GM12891 (cell line): ENCODE data around the gene ZSWIM6.
"Not testable (repeated sequence)": the region's sequence is repeated elsewhere in the genome, so short reads cannot be mapped to it uniquely, and the experiment has no call there.

ENCODE experiments used
- DNase-seq: peaks from one replicate; pipeline ENCODE4 v3.0.0; 2011; ENCODE audit warnings: low spot score; ENCODE audit not compliant: insufficient read length
- FAIRE-seq: peaks from 2 replicates; lab custom pipeline; 2011; peaks lifted over from hg19 to GRCh38; lab: Jason Lieb, UNC
- PAX5 ChIP-seq: IDR thresholded peaks from 2 replicates; pipeline ENCODE4 v1.6.1; 2011; ENCODE audit warnings: low read length, moderate library complexity, mild to moderate bottlenecking; ENCODE audit not compliant: insufficient read depth, severe bottlenecking
- POLR2A ChIP-seq: IDR thresholded peaks from 2 replicates; pipeline ENCODE4 v1.6.1; 2011; ENCODE audit warnings: low read depth, low read length, control low read depth
- POLR2AphosphoS5 ChIP-seq: IDR thresholded peaks from 2 replicates; pipeline ENCODE4 v1.6.1; 2011; ENCODE audit warnings: low read depth, low read length, control low read depth
- POU2F2 ChIP-seq: IDR thresholded peaks from 2 replicates; pipeline ENCODE4 v1.6.1; 2011; ENCODE audit warnings: low read depth, mild to moderate bottlenecking, control low read depth, low read length, moderate library complexity
- SPI1 ChIP-seq: IDR thresholded peaks from 2 replicates; pipeline ENCODE4 v1.6.1; 2011; ENCODE audit warnings: low read depth, low read length, control low read depth
- TAF1 ChIP-seq: IDR thresholded peaks from 2 replicates; pipeline ENCODE4 v1.6.1; 2011; ENCODE audit warnings: low read depth, low read length, control low read depth

Gene ZSWIM6

DNA sequence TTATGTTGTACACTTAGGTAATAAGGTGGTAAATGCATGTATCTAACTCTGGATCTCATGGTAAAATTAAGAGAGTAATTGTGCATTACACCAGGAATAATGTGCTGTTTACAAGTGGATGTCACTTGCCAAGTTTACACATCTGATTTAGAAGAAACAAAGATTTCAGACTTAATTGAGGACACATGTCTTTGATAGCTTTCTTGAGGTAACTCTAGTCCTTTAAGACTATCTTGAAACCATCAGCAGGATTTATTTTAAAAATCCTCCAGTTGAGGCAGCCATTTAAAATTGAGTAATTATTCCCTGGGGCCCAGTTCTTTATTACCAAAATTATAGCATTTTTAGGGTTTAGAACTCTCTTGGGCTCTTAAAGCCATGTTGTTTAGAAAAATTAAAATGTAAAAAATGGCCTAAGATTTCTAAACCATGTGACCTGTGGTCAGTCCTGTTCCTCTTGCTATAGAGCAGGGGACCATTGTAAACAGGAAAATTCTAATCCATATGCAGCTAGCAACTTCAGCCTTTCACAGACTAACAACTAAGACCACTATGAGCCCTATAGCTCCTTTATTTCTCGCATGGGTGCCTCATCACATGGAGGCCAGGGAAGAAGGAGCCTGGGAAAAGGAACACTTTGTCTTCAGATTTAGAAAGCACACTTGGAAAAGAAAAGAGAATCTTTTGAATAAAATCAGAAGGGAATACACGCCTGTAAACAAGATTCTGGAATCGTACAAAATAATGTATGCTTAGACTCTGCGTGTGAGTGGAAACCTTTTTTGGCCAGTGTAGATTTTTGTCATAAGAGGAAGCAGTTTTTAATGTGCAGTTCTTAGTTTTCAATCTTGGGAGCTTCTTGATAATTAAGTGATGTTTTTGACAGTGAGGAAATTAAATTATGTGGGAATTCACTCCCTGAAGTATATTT lies 71.2 kb downstream of the ZSWIM6 start:
- FAIRE-seq: no peak
- no peak for DNase-seq
- TF ChIP-seq PAX5 (no peak), POLR2AphosphoS5 (no peak), POLR2A (no peak), TAF1 (no peak), POU2F2 (no peak), SPI1 (no peak)

DNA sequence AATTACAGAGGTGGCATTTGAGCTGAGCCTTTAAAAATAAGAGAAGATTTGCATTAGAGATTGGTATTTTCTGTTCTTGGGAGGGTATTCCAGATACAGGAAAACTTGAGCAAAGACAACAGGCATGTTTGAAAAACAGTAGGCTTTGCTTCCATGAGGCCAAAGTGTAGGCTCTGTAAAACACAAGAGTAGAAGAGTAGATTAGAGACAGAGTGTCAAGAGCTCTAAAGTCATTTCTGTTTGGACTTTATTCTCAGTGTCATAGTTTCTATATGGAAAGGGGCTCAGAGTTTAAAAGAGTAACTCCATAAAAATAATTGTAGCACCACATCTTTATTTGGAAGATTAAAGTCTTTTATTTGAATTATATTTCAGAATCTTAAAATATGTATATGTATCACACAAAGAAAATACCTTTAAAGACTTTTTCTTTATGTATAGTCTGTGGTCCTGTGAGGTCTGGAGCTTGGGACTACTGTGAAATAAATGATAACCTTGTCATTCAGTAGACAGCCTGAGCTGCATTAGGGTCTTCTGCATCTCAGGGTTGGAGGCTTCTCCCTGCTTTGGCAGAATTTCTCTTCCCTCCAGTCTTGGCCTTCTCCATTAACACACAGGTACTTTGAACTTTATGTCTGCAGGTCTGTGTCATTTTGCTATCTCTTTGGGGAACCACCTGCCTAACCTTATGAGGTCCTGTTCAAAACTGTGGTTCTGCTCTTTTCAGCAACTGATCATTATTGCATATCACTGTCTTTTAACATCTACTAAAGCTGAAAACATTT lies 73.6 kb downstream of the ZSWIM6 start:
- FAIRE-seq: no peak
- TF ChIP-seq POU2F2 (no peak), PAX5 (no peak), POLR2AphosphoS5 (no peak), TAF1 (no peak), SPI1 (no peak), POLR2A (no peak)
- no peak for DNase-seq

DNA sequence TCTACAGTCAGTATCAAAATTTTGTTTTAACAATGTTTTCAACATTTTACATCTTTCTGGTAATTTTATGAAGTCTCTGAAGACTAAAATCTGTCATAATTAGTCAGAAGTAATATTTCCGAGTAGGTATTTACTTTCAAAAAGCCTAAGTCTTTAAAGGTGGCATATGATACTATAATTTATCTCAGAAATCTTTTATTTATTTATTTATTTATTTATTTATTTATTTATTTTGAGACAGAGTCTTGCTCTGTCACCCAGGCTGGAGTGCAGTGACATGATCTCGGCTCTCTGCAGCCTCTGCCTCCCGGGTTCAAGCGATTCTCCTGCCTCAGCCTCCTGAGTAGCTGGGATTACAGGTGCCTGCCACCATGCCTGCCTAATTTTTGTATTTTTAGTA lies 74.4 kb downstream of the ZSWIM6 start:
- not testable (repeated sequence) for DNase-seq, FAIRE-seq

GRCh38 chr5:61407706-61408270 lies 75.7 kb downstream of the ZSWIM6 start:
- no peak for TF ChIP-seq TAF1
- no peak for TF ChIP-seq POU2F2
- no peak for TF ChIP-seq PAX5
- TF ChIP-seq POLR2A: no peak
- no peak for TF ChIP-seq POLR2AphosphoS5
- no peak for TF ChIP-seq SPI1
- FAIRE-seq (no peak), DNase-seq (no peak)

DNA sequence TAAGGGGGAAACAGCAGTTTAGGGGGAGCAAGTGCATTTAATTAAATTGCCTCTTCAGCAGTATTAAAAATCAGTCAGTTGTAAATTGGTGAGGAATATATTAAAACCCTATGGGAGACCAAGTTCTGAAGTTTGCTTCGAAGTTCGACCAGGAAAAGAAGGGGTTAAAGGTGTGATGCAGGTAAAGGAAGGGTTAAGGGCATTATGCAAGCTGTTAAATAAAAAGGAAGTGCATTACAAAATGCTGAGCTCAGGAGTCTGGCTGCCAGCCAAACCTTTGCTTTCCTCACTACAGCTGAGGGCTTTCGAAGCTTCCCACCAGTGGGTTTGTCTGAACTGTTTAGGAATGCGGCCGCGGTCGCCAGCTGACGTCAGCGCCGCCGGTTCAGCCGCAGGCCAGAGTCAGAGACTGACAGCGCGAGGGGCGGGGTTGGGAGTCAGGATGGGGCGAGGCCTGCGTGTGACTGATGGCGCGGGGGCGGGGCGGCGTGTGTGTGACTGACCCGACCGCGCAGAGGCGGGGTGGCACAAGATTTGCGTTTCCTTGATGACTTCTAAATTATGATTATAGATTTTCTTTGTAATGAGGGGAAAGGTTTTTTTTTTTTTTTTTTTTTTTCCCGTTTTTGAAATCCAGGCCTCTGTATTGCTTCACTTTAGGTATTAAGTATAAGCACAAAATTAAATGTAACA lies 76.6 kb downstream of the ZSWIM6 start:
- peak; percentile 97 for FAIRE-seq
- TF ChIP-seq POU2F2: peak; percentile 42; the same call in 1 of the 2 replicates
- no peak for TF ChIP-seq TAF1
- peak; percentile 93 for TF ChIP-seq SPI1
- peak; percentile 80 for DNase-seq

DNA sequence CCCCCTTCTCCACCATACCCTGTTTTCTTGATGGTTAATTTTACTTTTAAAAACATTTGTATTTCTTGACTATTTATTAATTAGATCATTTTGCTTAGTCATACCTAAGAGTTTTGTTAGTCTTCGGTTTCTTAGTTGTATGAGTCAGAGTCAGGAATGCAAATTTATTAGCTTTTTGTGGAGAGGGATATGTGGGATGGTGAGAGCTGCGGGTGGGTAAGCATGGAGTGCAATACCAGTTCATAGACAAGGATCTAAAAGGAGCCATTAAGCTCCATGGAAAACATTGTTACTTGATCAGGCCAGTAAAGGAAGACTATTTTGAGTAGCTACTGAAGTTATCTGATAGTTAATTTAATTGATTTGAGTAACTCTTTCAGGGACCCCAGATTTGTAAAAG lies 77.5 kb downstream of the ZSWIM6 start:
- DNase-seq (no peak), FAIRE-seq (no peak)
- TF ChIP-seq POLR2AphosphoS5 (no peak), SPI1 (no peak), TAF1 (no peak), POLR2A (no peak), POU2F2 (no peak), PAX5 (no peak)

- no peak for TF ChIP-seq POLR2A
- no peak for TF ChIP-seq TAF1
- TF ChIP-seq POU2F2: no peak
- FAIRE-seq (no peak), DNase-seq (no peak)
These were observed 78.8 kb downstream of the ZSWIM6 start for GRCh38 chr5:61410811-61411210.

DNA sequence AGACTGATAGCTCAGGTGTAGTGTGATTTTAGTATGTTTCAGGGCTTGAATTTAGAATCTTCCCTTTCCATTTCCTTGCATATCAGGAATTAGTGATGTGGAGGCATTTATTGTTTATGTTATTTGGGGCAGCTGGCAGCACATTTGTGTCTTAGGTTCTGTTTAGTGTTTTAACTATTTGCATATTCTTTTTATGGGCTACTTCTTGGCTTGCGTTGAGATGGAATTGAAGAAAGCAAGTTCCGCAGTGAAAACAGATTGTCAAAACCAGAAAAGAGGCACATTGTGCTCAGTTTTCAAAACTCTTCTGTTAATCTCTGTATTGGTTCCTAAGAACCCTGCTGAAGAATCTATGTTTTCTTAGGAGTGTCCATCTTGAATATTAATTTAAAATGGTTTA lies 80.3 kb downstream of the ZSWIM6 start:
- FAIRE-seq (no peak), DNase-seq (no peak)
- TF ChIP-seq SPI1 (no peak), POLR2A (no peak), POLR2AphosphoS5 (no peak), TAF1 (no peak), POU2F2 (no peak), PAX5 (no peak)

- DNase-seq, FAIRE-seq: not testable (repeated sequence)
These were observed 81.1 kb downstream of the ZSWIM6 start for GRCh38 chr5:61413205-61413604.

DNA sequence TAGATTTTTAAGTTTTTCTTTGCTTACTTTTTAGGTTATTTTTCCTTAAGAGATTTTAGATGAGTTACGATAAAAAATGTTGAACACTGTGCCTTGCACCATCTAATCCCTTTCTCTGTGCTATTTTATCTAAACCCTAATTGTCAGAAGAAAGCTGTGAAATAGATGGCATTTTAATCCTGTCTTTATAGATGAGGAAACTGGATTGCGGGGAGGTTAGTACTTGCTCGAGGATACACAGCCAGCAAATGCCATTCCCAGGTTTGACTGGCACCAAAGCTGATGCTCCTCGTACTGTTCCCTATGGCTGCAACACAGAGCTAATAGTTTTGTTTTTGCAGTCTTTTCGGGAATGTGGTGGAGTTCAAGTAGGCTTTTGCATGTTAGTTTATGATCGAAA lies 82.7 kb downstream of the ZSWIM6 start:
- FAIRE-seq: no peak
- no peak for DNase-seq
- TF ChIP-seq POLR2A: no peak
- no peak for TF ChIP-seq TAF1
- TF ChIP-seq PAX5: no peak
- TF ChIP-seq POU2F2: no peak
- TF ChIP-seq SPI1: no peak
